AG09309 (cell line): ENCODE data around the gene ACOT7.
"Not testable (repeated sequence)": the region's sequence is repeated elsewhere in the genome, so short reads cannot be mapped to it uniquely, and the experiment has no call there.

Source experiments
- DNase-seq: peaks from one replicate; pipeline ENCODE4 v3.0.0-alpha.2; 2010; ENCODE audit warnings: low read depth
- H3K4me3 ChIP-seq: 2 replicates; pipeline ENCODE4 v1.5.1; 2011; ENCODE audit warnings: mild to moderate bottlenecking, low read depth, low read length, moderate library complexity; ENCODE audit not compliant: control insufficient read depth
- CTCF ChIP-seq: IDR thresholded peaks from 2 replicates; pipeline ENCODE4 v1.5.1; 2011; ENCODE audit warnings: mild to moderate bottlenecking, low read depth, low read length, inconsistent platforms; ENCODE audit not compliant: insufficient read depth, control insufficient read depth; ENCODE audit errors: missing control alignments

ACOT7 gene

DNA sequence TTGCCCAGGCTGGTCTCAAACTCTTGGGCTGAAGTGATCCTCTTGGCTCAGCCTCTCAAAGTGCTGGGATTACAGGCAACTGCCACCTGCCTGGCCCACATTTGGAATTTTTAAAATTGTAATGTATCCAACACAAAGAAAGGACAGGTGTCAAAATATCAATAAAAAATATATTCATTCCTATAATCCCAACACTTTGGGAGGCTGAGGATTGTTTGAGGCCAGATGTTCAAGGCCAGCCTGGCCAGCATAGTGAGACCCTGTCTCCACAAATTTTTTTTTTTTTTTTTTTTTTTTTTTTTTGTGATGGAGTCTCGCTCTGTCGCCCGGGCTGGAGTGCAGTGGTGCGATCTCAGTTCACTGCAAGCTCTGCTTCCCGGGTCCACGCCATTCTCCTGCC, 16.2 kb upstream of the ACOT7 start:
- H3K4me3 ChIP-seq: no peak overlapping the region
- no peak for TF ChIP-seq CTCF
- no peak for DNase-seq

GRCh38 chr1:6409053-6409452, 15.5 kb upstream of the ACOT7 start:
- H3K4me3 ChIP-seq: no peak overlapping the region
- DNase-seq: no peak
- no peak for TF ChIP-seq CTCF

GRCh38 chr1:6408023-6408422, 14.5 kb upstream of the ACOT7 start:
- TF ChIP-seq CTCF: no peak
- no peak for DNase-seq
- H3K4me3 ChIP-seq: no peak overlapping the region

DNA sequence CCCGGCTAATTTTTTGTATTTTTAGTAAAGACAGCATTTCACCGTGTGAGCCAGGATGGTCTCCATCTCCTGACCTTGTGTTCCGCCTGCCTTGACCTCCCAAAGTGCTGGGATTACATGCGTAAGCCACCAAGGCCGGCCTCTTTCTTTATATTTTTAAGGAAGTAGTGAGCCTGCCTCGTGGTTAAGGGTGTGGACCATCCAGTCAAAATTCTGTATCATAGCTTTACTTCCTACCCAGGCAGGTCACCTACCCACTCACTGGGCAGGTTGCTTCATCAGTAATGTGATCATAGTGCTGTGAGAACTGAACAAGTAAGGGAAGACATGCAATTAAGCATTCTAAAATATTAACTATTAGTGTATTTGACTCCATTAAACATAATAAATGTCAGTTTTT, 8.1 kb upstream of the ACOT7 start:
- DNase-seq: no peak
- H3K4me3 ChIP-seq: no peak overlapping the region
- no peak for TF ChIP-seq CTCF

GRCh38 chr1:6399294-6399693, 5.7 kb upstream of the ACOT7 start:
- no peak for TF ChIP-seq CTCF

GRCh38 chr1:6397844-6398441, 4.4 kb upstream of the ACOT7 start:
- DNase-seq: no peak
- H3K4me3 ChIP-seq: no peak overlapping the region
- no peak for TF ChIP-seq CTCF

More at GRCh38 chr1:6399294-6399693, 5.7 kb upstream of the ACOT7 start:
- DNase-seq: no peak
- H3K4me3 ChIP-seq: no peak overlapping the region

DNA sequence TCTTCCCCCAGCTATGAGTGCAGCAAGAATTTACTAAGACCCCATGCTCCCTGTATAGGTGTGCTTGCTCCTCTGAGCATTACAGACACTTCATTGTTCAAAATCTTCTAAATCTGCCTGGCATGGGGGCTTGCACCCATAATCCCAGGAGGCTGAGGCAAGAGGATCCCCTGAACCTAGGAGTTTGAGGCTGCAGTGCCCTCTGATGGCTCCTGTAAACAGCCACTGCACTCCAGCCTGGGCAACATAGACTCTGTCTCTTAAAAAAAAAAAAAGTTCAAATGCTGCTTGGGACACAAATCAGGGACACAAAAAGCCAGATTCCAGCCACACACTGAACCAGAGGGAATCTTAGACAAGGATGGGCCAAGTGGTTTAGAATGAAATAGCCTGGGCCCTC, 3.4 kb upstream of the ACOT7 start:
- no peak for DNase-seq
- TF ChIP-seq CTCF: peak; percentile 11

GRCh38 chr1:6395781-6396244, 2.2 kb upstream of the ACOT7 start:
- H3K4me3 ChIP-seq, DNase-seq: not testable (repeated sequence)

More for the DNA sequence above, 3.4 kb upstream of the ACOT7 start:
- H3K4me3 ChIP-seq: no peak overlapping the region

GRCh38 chr1:6395130-6395529, 1.6 kb upstream of the ACOT7 start:
- DNase-seq, H3K4me3 ChIP-seq: not testable (repeated sequence)
